Dendritic cell treated with granulocyte-macrophage colony-stimulating factor and Interleukin-4, amounts not matched to agents 40 ng/mL and 50 ng/mL, for 4 days (primary cell): Measurements from ENCODE around the gene CYP2J2.

Experiments used
- H3K27ac Mint-ChIP-seq: one replicate; pipeline ENCODE4 v1.8.0; 2022; ENCODE audit warnings: mild to moderate bottlenecking, mixed read lengths
- H3K27me3 Mint-ChIP-seq: one replicate; pipeline ENCODE4 v1.8.0; 2022; ENCODE audit warnings: mild to moderate bottlenecking, mixed read lengths
- H3K36me3 Mint-ChIP-seq: one replicate; pipeline ENCODE4 v1.8.0; 2022; ENCODE audit warnings: low read depth, mixed read lengths
- H3K4me1 Mint-ChIP-seq: one replicate; pipeline ENCODE4 v1.8.0; 2022; ENCODE audit warnings: low read depth, mixed read lengths
- H3K4me3 Mint-ChIP-seq: one replicate; pipeline ENCODE4 v1.8.0; 2022; ENCODE audit warnings: mild to moderate bottlenecking, moderate library complexity, mixed read lengths
- H3K9me3 Mint-ChIP-seq: one replicate; pipeline ENCODE4 v1.8.0; 2022; ENCODE audit warnings: mixed read lengths
- intact Hi-C: fragments of 100-400 bp; cut with micrococcal nuclease; formaldehyde crosslinking; loops from one replicate; pipeline ENCODE4 v1.15.0; 2022

The CYP2J2 gene

DNA sequence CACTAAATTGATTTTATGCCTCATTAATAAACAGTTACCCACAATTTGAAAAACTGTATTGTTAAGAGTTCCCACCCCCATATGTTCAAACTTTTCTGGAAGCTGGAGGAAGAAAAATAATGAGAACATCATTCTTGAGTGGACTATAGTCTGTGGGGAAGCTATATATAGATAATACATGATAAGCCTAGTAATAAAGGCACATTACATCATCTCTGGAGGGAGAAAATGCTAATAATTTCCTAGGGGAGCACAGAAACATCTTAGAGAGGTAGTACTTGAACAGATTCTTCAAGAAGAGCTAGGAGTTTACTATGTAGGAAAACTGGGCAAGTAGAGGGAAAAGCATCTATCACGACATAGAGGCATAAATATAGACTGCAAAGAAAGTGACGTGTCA lies 19.6 kb downstream of the CYP2J2 start:
- peaks cover 5% of the 10 kb centered on the region for H3K4me1 Mint-ChIP-seq
- no peaks in the 10 kb centered on the region for H3K27me3 Mint-ChIP-seq
- H3K36me3 Mint-ChIP-seq: no peaks in the 10 kb centered on the region
- no peaks in the 10 kb centered on the region for H3K9me3 Mint-ChIP-seq
- intact Hi-C loops: no loop called here
- H3K4me3 Mint-ChIP-seq: no peak overlapping the region
- no peak overlapping the region for H3K27ac Mint-ChIP-seq

DNA sequence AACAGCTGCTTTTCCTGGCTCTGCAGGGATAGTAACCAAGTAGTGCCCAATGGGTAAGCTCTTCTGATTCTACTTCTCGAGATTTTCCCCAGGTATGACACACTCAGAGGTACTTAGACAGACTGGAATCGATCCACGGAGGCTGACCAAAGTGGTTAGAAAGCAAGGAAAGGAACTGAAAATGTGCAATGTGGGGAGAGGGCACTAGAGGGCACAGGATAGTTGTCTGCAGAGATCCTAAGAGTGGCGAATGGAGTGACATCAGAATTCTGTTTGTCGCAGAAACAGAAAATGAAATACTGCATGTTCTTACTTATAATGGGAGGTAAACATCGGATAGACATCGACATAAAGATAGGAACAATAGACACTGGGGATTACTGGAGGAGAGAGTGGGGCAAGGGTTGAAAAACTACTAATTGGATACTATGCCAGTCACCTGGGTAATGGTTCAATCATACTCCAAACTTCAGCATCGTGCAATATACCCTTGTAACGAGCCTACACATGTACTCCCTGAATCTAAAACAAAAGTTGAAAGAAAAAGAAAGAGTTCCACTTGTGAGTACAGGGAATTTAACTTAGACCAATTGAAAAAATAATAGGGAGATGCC lies 23.3 kb downstream of the CYP2J2 start:
- Mint-ChIP-seq H3K4me3 (no peak overlapping the region), H3K27ac (no peak overlapping the region), H3K9me3 (no peaks in the 10 kb centered on the region), H3K36me3 (no peaks in the 10 kb centered on the region), H3K27me3 (no peaks in the 10 kb centered on the region), H3K4me1 (peaks cover 5% of the 10 kb centered on the region)
- intact Hi-C loops: loop anchor here (2.0 kb wide), 1 partner anchor 44 kb away; no protein-coding TSS in a partner anchor

DNA sequence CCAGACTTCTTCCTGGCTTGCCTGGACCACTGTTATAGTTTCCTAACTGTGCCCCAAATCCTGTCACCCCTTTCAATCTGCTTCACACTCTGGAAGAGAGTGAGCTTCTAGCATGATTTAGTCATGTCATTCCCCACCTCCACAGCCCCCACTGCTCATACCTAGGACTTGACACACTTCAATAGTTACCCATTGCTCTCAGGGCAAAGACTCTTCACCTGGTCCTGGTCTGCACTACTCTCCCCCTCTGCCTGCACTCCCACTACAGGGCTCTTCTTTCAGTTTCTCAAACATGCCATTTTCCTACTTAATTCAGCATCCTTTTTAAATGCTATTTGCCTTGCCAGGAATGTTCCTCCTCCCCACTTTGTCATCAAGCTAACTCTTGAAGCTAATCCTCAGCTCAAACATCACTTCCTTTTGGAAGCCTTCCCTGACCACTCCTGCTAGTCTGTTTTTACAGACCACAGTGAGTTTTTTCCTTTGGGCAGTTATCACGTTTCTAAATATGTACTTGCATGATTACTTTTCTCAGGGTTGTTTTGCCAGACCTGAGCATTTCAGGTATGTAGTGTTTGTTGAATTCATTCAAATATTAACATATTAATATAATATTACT lies 24.7 kb downstream of the CYP2J2 start:
- Mint-ChIP-seq H3K4me3 (no peak overlapping the region), H3K27ac (no peak overlapping the region), H3K9me3 (no peaks in the 10 kb centered on the region), H3K4me1 (peaks cover 5% of the 10 kb centered on the region), H3K36me3 (no peaks in the 10 kb centered on the region), H3K27me3 (no peaks in the 10 kb centered on the region)
- intact Hi-C loops: loop anchor here (2.0 kb wide), 1 partner anchor 45 kb away; no protein-coding TSS in a partner anchor

DNA sequence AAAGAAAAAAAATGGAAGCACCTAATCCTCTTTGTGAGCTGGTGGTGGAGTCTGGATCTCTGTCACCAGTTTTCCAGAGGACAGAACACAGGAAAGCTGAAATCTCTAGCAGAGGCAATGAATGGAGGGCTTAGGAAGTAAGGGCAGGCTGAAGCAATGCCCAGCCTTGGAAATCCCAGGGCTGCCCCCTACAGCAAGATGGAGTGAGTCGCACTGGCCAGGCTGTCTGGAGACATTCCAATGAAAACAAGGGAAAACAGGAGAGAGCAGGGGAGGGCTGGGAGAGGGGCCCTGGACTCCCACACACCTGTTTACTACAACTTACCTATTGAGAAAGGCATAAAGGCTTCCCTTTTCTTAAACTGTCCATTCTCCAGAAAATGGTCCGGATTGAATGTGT lies 25.9 kb downstream of the CYP2J2 start:
- Mint-ChIP-seq H3K4me1 (peaks cover 5% of the 10 kb centered on the region), H3K9me3 (no peaks in the 10 kb centered on the region), H3K27ac (no peak overlapping the region), H3K4me3 (no peak overlapping the region), H3K27me3 (no peaks in the 10 kb centered on the region), H3K36me3 (no peaks in the 10 kb centered on the region)
- intact Hi-C loops: no loop called here

DNA sequence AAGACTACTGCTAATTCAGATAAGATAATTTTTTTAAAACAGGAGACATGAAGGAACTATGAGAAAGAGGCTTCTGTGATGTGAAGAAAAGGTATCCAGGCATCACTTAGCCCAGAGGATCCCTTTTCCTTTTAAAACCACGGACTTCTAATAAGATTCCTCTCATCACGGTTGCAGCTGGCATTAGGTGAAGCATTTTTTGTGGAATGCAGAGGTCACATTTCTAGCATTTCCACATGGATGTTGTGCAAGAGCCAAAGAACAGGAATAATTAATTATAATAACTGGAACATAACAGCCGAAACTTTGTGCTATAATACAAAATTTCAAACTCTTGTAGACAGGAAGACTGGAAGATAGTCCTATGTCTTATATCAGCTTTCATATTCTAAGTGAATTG lies 27.6 kb downstream of the CYP2J2 start:
- Mint-ChIP-seq H3K36me3 (no peaks in the 10 kb centered on the region), H3K27me3 (no peaks in the 10 kb centered on the region), H3K4me3 (no peak overlapping the region), H3K9me3 (no peaks in the 10 kb centered on the region), H3K27ac (no peak overlapping the region), H3K4me1 (peaks cover 5% of the 10 kb centered on the region)
- intact Hi-C loops: no loop called here

DNA sequence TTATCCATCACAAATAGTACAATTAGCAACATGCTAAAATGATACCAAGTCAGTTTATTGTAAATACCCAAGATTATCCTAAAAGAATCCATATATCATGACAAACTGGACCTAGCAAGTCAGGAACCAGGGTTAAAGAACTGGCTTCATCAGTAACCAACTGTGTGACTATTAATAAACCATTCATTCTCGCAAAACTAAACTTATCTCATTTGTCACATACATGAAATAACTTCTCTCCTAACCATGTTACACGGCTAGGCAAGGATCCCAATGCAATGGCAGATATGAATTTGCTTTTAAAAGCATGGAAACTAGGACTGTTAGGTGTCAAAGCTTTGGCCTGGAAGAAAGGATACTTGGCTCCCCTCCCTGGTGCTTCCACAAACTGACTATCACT lies 29.4 kb downstream of the CYP2J2 start:
- H3K4me3 Mint-ChIP-seq: no peak overlapping the region
- H3K27me3 Mint-ChIP-seq: no peaks in the 10 kb centered on the region
- no peaks in the 10 kb centered on the region for H3K9me3 Mint-ChIP-seq
- no peaks in the 10 kb centered on the region for H3K4me1 Mint-ChIP-seq
- no peak overlapping the region for H3K27ac Mint-ChIP-seq
- no peaks in the 10 kb centered on the region for H3K36me3 Mint-ChIP-seq
- intact Hi-C loops: no loop called here

DNA sequence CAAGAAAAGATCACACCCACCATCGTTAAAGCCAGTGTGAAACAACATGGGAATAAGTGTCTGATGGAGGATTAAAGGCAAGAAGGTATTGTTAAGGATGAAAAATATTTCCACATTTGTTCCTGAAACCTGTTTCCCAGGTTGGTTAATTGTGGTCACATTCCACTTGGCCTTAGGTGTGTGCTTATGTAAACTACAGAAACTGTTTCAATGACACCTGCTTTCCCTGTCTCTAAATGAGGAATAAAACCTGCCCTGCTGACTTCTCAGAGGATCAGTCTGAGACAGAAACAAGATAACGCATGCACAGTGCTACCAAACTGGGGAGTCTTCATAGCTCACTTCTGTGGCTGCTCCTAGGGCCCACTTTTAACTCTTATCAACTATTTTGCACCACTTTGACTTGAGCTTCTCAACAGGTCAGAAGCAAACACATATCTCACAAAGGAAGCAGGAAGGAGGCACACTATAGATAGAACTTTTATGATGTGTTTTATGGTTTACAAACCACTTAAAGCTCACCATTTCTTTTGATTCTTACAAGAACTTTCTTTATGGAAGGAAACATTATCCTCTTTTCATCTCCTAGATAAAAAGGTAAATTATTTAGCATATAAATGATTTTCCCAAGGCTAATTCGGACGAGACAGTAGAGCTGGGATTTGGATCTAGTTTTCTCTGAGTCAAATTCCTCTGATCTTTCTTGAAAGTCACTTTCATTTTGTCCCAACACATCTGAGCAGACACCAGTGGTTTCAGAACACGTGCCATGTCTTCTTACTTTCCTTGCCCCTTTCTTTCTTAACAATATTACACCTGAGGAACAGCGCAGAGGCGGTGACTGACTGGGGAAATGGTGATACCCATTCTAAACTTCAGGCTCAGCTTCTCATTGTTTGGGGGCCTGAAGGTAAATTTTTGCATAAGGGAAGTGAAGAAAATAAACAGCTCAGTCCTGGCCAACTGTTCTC lies 33.4 kb downstream of the CYP2J2 start:
- Mint-ChIP-seq H3K4me1 (no peaks in the 10 kb centered on the region), H3K27ac (no peak overlapping the region), H3K27me3 (no peaks in the 10 kb centered on the region), H3K36me3 (no peaks in the 10 kb centered on the region), H3K4me3 (no peak overlapping the region), H3K9me3 (peaks cover 29% of the 10 kb centered on the region)
- intact Hi-C loops: no loop called here

DNA sequence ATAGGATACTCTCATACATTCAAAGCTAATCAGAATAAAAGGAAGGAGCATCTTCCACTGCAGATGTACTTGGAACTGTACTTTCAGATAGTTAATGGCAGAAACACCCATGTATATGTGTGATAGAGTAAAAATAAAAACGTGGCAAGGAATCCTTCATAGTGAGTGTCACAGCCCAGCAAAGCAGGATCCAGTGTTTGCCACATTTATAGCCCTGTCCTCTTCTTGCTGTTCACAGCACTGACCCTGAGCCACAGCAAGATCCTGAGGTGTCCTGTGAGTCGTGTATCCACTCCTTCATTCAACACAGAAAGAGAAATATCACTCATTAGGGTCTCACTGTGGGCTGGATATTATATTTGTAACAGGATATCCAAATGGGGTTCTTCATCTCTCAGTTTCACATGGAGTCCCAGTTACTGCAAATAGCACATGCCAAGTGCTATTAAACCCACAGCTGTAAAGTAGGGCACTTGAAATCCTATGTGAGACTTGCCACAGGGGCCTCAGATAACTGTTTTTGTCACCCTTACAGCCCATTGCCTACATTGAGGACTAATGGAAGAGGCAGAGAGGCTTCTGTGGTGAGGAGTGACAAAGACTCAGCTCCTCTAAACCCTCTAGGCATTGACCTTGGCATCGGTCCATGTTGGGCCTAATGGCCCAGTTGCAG lies 41.3 kb downstream of the CYP2J2 start:
- intact Hi-C loops: no loop called here
- no peak overlapping the region for H3K27ac Mint-ChIP-seq
- H3K4me1 Mint-ChIP-seq: no peaks in the 10 kb centered on the region
- no peaks in the 10 kb centered on the region for H3K27me3 Mint-ChIP-seq
- H3K9me3 Mint-ChIP-seq: peaks cover 38% of the 10 kb centered on the region
- no peaks in the 10 kb centered on the region for H3K36me3 Mint-ChIP-seq
- H3K4me3 Mint-ChIP-seq: no peak overlapping the region

DNA sequence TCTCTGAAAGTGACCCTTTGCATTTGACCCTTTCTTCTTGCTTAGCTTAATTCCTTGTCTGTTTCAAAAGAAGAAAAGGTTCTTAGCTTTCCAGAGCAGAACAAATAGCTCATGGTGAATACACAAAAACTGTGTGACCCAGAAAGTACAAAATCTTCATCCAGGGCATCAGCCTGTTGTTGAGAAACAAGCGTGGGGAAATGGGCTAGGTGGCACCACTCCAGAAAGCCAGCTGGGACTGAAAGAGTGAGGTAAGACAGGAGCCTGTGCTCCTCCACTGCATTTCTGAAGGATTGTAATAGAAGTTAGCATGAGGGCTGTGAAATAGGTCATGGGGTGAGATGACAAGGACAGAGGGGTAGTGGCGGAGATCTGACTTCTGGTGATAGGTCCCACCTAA lies 45.8 kb downstream of the CYP2J2 start:
- H3K27ac Mint-ChIP-seq: no peak overlapping the region
- no peaks in the 10 kb centered on the region for H3K36me3 Mint-ChIP-seq
- intact Hi-C loops: no loop called here
- no peaks in the 10 kb centered on the region for H3K4me1 Mint-ChIP-seq
- peaks cover 10% of the 10 kb centered on the region for H3K9me3 Mint-ChIP-seq
- no peaks in the 10 kb centered on the region for H3K27me3 Mint-ChIP-seq
- H3K4me3 Mint-ChIP-seq: no peak overlapping the region

DNA sequence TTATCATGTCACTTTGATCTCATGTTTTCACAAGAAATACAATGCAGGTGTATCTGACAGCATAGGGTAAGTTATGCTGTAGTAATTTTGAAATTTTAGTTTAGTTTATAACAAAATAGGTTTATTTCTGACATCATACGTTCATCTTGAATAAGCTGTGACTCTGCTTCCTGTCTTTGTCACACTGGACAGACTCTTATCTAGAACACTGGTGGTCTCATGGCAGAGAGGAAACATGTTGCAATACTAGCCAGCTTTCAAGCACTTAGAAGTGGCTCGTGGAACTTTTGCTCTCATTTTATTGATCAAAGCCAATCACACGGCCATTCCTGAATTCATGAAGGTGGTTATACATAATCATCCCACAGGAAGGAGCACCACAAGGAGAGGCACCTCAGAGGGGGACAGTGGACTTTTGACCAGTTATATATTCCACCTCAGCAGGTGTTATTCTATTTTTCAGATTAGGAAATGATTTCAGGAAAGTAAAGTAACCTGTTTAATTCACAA lies 46.5 kb downstream of the CYP2J2 start:
- intact Hi-C loops: loop anchor here (1.0 kb wide), 1 partner anchor 67 kb away; no protein-coding TSS in a partner anchor
- H3K4me1 Mint-ChIP-seq: no peaks in the 10 kb centered on the region
- no peaks in the 10 kb centered on the region for H3K36me3 Mint-ChIP-seq
- no peak overlapping the region for H3K27ac Mint-ChIP-seq
- peaks cover 10% of the 10 kb centered on the region for H3K9me3 Mint-ChIP-seq
- no peak overlapping the region for H3K4me3 Mint-ChIP-seq
- H3K27me3 Mint-ChIP-seq: no peaks in the 10 kb centered on the region

DNA sequence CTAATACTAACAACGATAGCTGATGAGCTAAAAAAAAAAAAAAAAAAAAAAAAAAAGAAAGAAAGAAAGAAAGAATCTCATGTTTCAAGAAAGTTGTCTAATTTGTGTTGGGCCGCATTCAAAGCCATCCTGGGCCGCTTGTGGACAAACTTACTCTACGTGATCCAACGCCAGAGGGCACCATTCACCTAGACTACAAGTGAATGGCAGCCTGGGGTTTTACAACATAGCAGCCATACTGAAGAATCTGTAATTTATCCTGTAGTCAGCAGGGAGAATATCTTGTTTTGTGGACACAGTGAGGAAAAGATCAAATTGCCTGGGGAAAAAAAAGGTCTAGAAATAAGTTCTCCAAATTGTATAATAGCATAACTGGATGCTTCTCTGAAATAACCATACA lies 47.0 kb downstream of the CYP2J2 start:
- H3K4me3 Mint-ChIP-seq: no peak overlapping the region
- H3K27me3 Mint-ChIP-seq: no peaks in the 10 kb centered on the region
- H3K9me3 Mint-ChIP-seq: peaks cover 10% of the 10 kb centered on the region
- no peaks in the 10 kb centered on the region for H3K36me3 Mint-ChIP-seq
- H3K27ac Mint-ChIP-seq: no peak overlapping the region
- intact Hi-C loops: loop anchor here (1.0 kb wide), 1 partner anchor 68 kb away; no protein-coding TSS in a partner anchor
- H3K4me1 Mint-ChIP-seq: no peaks in the 10 kb centered on the region

DNA sequence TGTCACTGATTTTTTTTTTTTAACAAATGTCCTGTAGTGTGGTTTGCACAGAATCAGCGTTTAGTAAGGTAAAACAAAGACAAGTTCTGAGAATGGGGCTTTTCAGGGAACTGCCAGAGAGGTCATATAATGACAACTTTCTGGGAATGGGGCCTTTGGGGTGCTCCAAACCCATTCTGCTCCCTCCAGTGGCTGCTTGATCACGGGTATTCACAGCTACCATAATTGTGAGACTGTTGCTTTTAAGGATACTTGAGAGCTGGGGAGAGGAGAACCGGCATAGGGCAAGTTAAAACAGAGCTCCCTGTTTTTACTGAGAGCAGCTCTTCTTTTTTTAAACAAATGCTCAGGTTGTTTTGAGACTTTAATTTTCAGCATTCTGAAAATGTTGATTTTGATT lies 48.2 kb downstream of the CYP2J2 start:
- Mint-ChIP-seq H3K27me3 (no peaks in the 10 kb centered on the region), H3K27ac (no peak overlapping the region), H3K4me3 (no peak overlapping the region), H3K36me3 (no peaks in the 10 kb centered on the region), H3K4me1 (no peaks in the 10 kb centered on the region), H3K9me3 (peaks cover 10% of the 10 kb centered on the region)
- intact Hi-C loops: no loop called here

DNA sequence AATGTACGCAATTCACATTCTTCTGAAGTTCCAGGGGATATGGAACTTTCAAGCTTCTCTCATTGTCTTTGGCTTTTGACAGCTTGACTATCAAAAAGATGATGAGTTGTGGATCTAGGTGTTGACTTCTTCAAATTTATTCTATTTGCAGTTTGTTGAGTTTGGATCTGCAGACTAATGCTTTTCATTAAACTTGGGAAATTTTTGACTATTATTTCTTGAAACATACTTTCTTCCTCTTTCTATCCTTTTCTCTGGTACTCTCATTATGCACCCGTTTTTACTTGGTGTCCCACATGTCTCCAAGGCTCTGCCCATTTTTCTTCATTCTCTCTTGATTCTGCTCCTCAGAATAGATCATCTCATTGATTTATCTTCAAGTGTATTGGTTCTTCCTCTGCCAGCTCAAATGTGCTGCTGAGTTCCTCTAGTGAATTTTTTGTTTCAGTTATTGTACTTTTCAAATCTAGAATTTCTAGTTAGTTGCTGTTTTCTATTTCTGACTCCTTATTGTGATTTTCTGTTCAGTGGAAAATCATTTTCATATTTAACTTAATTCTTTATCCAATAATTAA lies 49.4 kb downstream of the CYP2J2 start:
- peaks cover 10% of the 10 kb centered on the region for H3K9me3 Mint-ChIP-seq
- H3K36me3 Mint-ChIP-seq: no peaks in the 10 kb centered on the region
- no peaks in the 10 kb centered on the region for H3K4me1 Mint-ChIP-seq
- H3K27me3 Mint-ChIP-seq: no peaks in the 10 kb centered on the region
- no peak overlapping the region for H3K27ac Mint-ChIP-seq
- H3K4me3 Mint-ChIP-seq: no peak overlapping the region
- intact Hi-C loops: no loop called here
